Sigmoid colon (tissue), 4 donors: Measurements from ENCODE around the gene DAPL1.

Experiments used
- EP300 ChIP-seq, 4 donors: sonication (generic); formaldehyde crosslinking; IDR thresholded peaks; one replicate each; pipeline ENCODE4 v1.6.1; 2017; ENCODE audit warnings: antibody characterized with exemption in 4 of 4
- POLR2A ChIP-seq, 2 donors: fragments of 450-650 bp; IDR thresholded peaks; one replicate each; pipeline ENCODE4 v1.6.1; 2016; ENCODE audit warnings: antibody characterized with exemption in 2 of 2, mild to moderate bottlenecking in 2 of 2, moderate library complexity in 2 of 2
- POLR2AphosphoS5 ChIP-seq, 4 donors: sonication (generic); formaldehyde crosslinking; IDR thresholded peaks; one replicate each; pipeline ENCODE4 v1.6.1; 2017; ENCODE audit warnings: antibody characterized with exemption in 4 of 4
- TF ChIP-seq, protein P1 (sequence below), 4 experiments: fragments of 450-650 bp in 3 of 4; fragments of 200-600 bp in 1 of 4; IDR thresholded peaks; one replicate each; pipeline ENCODE4 v1.5.1; 2016 to 2019; ENCODE audit warnings: antibody characterized with exemption in 4 of 4, mild to moderate bottlenecking in 3 of 4, moderate library complexity in 2 of 4

DNA sequence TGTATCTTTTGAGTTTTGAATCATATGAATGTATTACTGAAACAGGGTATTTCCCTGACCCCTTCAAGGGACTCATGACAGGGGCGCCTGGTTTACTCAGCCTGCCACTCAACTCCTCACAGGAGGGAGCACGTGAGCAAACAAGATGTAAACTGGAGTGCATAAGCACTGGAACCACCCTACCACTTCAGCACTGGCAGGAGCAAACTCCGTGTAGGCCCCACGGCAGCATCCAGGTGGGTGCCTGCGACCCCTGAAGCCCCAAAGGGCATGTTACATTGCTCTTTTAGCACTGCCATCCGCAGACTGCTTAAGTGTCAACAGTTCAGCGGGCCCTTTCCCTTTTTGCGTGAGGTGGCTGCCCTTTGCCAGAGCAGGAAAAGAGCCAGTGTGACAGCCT, 8.2 kb upstream of the DAPL1 start:
- TF ChIP-seq, protein P1, sequence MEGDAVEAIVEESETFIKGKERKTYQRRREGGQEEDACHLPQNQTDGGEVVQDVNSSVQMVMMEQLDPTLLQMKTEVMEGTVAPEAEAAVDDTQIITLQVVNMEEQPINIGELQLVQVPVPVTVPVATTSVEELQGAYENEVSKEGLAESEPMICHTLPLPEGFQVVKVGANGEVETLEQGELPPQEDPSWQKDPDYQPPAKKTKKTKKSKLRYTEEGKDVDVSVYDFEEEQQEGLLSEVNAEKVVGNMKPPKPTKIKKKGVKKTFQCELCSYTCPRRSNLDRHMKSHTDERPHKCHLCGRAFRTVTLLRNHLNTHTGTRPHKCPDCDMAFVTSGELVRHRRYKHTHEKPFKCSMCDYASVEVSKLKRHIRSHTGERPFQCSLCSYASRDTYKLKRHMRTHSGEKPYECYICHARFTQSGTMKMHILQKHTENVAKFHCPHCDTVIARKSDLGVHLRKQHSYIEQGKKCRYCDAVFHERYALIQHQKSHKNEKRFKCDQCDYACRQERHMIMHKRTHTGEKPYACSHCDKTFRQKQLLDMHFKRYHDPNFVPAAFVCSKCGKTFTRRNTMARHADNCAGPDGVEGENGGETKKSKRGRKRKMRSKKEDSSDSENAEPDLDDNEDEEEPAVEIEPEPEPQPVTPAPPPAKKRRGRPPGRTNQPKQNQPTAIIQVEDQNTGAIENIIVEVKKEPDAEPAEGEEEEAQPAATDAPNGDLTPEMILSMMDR (IDR thresholded peaks at IDR 0.05) = no peak
- no peak for TF ChIP-seq POLR2AphosphoS5 (IDR thresholded peaks at IDR 0.05)
- no peak for TF ChIP-seq POLR2A (IDR thresholded peaks at IDR 0.05)
- no peak for TF ChIP-seq EP300 (IDR thresholded peaks at IDR 0.05)
